Islet precursor cell (in vitro differentiated cells): ENCODE measurements around the gene SRMS.

Experiments
- DNase-seq: peaks from one replicate; pipeline ENCODE4 v3.0.0-alpha.2; 2018

Gene SRMS

DNA sequence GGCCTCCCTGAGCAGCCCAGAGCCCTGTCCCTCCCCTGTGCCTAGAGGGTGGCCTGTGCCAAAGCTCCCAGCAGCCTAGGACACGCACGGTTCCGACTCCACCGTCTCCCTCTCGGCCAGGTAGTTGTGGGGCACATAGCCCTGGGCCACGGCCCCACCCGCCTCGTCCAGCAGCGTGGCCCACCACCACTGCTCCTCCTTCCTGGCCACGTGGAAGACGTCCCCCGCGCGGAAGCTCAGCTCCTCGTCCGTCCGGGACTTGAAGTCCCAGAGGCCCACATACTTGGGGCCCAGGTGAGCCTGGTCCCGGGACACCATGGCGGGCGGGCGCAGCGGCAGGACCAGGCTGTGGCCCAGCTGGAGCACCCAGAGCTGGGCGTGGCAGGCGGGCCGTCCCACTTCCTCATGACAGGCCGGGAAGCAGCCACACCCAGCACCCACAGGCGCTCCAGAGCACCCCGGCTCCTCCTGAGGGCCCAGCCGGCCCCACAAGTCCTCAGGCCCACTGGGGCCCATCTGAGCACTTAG lies 10.5 kb downstream of the SRMS start, which contains the start of gene PTK6:
Gene PTK6 (minus strand): TSS at position 380 of the 528 bp plus-strand sequence. CDS start 62 bp downstream, at position 318.
- DNase-seq = no peak

DNA sequence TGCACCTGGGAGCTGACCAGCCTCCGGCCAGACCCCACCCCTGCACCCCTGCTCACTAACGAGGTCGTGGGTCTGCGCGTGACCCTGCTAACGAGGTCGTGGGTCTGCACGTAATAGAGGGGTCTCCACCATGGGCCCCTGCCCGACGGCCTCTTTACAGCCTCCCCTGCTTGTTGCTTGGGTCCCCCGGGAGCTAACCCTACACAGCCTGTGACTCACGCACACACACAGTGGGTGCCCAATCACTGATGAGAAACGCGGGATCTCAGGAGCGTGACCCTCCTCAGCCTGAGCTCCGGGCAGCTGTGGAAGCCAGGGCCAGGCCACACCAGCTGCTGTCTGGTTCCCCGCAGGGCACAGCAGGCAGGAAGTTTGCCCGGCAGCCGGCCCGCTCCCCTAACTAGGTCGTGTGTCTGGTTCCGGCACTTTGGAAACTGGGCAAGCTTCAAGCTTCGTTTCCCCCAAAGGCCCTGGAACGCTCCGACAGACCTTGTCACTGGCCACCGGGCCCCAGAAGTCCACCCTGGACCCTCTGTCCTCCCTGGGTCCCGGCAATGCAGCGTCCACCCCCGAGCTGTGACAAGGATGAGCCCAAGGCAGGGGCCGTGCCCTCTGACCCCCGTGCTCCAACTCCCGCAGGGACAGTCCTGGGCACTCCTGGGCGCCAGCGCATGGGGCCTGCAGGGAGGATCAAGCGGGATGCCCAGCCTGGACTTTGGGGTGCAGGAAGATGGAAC lies 11.1 kb downstream of the SRMS start:
- DNase-seq = no peak

DNA sequence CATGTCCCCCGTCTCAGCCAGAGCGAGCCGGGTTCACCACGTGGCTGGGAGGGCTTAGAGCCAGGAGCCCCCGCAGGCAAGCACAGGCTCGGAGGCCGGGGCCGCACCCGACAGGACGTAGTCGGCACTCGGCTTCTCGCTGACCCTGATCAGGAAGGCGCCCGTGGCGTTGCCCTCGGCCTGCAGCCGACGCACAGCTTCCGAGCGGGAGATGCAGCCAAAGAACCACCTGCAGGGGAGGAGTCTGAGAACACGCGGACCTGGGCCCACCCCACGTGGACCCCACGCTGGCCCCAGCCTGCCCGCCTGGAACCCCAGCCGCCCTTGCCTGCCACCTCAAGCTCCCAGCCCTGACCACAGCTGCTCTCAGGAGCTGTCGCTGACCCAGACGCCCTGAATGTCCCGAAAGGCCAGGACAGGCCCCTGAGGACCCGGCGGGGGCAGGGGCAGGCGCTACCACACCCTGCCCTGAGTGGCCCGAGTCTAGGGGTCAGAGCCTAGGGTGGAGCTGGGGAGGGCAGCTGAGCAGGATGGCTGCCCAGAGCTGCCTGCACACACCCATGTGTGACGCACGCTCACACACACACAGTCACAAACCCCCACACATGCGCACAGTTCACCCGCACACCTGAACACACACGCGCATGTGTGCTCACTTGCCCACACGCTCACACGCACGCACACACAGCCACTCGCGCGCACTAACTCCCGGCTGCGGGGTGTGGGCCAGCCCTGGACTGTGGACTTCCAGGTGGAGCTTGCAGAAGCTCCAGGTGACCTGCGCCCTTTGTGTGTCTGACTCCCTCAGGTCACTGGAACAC lies 12.5 kb downstream of the SRMS start:
- no peak for DNase-seq

DNA sequence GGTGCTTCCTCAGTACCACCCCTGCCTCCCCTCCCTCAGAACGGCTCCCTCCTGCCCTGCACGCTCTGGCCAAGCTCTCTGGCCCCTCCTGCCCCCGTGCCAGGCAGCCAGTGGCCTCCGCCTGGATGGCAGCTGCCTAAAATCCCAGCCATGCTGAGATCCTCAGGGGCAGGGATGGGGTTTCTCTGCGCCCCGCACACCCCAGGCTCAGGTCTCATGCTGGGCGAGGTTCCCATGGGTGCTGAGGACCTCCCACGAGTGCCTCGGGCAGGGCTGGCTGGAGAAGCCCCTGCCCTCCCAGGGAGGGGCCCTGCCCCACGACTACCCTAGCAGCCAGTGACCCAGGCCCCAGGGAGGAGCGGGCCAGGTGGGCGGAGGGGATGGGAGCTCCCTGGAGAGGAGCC lies 13.1 kb downstream of the SRMS start:
- peak; percentile 52 for DNase-seq

DNA sequence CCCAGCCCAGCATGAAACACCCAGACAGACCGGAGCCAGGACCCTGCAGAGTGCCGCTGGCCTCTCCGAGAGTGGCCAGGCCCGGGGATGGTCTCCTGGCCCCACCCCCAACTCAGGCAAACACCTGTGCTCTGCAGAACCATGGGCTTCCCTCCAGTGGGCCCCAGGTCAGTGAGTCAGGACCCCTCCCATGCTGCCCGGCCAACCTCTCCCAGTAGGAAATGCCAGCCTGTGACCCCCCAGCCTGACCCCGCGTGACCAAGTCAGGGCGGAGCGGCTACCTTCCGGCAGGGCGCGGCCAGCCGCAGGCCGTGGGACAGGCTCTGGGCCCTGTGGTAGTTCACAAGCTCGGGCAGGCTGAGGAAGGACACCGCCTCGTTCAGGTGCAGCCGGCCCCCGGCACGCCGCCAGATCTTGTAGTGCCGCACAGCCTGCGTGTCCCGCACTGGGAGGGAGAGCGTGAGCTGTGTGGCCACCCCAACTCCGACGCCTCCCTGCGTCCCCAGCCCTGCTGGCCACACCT lies 13.6 kb downstream of the SRMS start:
- DNase-seq = peak; percentile 54

DNA sequence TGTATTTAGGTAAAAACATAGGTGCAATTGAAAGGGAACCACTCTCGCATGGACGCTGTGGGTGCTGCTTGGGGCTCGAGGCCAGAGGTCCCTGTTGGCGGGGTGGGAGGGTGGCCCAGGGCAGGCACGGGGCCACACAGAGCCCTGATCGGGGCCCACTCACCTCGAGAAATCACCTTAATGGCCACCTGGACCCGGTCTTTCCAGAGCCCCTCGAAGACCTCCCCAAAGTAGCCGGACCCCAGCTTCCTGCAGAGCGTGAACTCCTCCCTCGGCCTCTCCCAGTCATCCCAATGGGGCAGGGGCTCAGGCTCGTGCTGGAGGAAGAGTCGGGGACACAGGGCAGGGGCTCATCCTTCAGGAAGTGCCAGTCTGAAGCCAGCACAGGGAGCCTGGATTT lies 14.2 kb downstream of the SRMS start:
- no peak for DNase-seq

DNA sequence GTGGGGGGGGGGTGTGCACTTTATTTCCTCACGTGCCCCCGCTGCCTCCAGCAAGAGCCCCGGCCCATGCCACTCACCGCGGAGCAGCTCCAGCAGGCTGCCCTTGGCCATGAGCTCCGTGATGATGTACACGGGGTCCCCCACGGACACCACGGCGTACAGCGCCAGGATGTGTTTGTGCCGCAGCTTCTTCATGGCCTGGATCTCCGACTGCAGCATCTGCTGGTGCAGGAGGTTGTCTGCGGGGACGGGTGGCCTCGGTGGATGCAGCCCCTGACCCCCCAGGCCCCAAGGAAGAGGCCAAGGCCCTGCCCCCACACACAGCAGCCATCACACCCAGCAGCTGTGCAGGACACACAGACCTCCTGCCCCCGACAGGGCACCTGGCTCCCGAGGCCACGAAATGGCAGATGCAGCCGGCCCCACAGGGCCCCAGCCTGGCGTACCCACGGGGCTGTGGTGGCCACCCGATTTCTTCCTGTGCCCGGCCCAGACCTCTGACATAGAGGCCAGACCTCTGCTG lies 15.0 kb downstream of the SRMS start:
- peak; percentile 51 for DNase-seq

DNA sequence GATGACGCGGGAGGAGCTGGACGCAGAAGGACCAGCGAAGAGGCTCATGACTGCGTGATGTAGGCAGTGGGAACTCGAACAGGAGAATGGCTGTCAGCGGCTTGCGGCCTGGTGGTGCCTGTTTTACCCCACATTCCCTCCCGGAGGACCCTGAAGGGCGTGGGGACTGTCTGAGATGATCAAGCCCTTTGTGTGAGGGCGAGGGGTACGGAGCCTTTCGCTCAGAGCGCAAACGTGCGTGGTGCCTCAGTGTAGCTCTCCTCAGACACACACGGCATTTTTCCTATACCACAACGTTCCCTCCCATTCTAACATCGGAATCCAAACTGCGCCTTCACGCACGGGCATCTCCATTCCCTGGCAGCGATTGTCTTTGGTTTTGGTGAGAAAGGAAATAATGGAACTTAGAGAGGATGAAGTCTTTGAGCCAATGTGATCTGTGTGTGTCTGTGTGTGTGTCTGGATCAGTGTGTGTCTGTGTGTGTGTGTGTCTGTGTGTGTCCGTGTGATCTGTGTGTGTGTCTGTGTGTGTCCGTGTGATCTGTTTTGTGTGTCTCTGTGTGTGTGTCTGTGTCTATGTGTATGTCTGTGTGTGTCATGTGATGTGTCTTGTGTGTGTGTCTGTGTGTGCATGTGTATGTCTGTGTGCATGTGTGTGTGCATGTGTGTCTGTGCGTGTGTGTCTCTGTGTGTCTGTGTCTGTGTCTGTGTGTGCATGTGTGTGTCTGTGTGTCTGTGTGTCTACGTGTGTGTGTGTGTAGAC lies 15.7 kb downstream of the SRMS start:
- DNase-seq = peak; percentile 46

DNA sequence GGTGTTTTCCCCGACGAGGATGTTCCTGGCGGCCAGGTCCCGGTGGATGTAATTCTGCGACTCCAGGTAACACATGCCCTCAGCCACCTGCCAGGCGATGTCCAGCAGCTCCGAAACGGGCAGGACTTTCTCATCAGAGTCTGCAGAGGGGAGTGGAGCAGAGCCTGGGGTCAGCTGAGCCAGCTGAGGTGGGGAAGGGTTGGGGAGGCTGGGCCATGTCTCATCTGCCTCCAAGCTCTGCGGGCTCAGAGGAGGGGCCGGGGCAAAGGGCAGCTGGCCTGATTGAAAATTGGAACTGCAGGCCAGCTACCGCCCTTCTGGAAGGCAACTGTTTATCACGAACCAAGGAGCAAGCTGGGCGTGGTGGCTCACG lies 16.8 kb downstream of the SRMS start:
- peak; percentile 37 for DNase-seq

DNA sequence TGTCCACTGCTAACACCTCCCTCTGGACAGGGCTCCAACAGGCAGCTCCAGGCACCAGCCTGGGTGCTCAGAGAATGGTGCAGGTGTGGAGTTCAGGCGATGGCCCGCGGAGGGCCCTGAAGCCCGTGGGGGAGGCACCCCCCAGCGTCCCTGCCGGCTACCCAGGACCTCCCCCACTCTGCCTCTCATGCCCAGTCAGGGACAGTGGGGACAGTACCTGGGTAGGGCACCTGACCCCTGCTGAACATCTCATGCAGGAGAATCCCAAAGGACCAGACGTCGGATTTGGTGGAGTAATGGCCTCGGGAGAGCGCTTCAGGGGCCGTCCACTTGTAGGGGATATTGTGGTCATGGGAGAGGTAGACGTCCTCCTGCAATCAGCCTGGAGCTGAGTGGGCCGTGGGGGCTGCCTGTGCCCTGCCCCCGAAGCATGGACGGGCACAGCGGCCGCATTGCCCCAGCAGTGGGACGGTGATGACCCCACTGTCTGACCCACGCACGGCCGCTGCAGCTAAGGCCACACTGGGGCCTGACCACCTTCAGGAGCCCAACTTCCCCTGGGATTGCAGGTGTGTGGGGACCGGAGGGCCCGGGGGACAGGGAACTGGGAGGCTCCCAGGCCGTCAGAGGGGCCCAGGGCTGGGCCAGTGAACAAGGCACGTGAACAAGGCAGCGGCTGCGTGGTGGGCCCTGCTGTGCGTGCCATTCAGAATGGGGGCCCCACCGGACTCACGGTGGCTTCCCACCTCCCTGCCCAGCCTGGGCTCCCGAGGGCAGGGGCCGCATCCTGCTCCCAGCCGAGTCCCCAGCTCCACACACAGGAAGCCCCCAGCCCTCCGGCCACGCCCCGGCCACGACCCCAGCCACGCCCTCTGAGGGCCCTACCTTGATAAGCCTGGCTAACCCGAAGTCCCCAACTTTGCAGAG lies 17.4 kb downstream of the SRMS start:
- DNase-seq = peak; percentile 47

DNA sequence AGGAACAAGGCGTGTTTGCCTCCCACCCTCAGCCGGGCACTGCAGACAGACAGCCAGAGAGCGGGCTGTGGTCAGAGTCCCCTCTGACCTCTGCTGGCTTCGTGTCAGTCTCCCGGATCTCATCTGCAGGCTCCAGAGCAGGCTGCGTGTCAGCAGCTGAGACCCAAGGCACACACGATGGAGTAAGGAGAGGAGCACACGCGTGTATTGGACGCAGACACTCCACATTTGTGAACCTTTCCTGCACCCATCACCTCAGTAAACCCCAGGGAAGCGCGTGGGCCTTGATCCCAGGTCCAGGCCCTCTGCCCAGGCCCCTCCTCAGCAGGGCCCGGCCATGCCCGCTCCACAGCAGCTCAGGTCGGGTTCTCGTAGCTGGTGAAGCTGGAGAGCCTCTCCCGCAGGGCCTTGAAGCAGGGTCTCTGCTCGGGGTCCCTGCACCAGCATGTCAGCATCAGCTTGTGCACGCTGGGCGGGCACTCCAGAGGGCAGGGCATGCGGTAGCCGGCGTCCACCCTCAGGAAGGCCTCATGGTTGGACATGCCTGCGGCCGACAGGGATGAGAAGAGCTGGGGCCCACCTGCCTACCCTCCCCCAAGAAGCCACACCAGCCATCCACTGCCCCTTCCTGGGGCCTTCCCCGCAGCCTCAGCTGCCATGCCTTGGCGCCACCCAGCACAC lies 18.2 kb downstream of the SRMS start:
- peak; percentile 53 for DNase-seq

DNA sequence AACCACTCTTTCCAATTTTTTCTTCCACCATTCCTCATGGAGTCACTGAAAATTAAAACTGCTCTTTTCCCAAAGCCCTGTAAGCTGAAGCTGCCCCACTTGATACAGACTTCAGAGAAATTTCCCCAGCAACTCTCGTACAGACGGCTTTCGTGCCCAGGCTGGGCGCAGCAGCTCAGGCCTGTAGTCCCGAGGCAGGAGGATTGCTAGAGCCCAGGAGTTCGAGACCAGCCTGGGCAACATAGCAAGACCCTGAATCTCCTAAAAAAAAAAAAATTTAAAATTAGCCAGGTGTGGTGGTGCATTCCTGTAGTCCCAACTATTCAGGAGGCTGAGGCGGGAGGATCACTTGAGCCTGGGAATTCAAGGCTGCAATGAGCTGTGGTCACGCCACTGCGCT lies 20.4 kb downstream of the SRMS start:
- no peak for DNase-seq

DNA sequence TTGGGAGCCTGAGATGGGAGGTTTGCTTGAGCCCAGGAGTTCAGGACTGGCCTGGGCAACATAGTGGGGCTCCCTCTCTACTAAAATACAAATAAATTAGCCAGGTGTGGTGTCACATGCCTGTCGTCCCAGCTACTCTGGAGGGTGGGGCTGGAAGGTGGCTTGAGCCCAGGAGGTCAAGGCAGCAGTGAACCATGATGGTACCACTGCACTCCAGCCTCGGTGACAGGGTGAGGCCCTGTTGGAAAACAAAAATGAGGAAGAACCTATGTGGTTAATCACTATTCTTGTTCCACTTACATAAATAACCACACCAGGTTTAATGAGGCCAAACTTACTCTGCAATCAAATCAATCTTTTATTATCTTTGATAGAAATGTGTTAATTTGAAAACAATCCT lies 21.6 kb downstream of the SRMS start:
- no peak for DNase-seq

DNA sequence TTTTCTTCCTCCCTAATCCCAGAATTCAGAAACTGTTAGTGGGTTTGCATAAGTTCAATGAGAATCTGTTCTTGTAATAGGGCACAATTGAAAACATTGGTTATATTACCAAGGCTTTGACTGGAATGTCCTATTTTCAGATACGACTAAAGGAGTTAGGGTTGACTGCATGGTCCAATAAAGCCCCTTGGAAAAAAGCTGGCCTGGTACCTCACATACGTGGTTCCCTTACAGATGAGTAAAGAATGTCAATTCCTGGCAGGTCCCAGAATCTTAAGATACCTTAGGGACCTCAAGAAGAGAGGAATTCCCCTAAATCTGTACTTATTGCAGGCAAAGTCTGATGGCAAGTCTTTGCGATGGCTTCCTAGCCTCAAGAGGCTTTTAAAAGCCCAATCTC lies 22.4 kb downstream of the SRMS start:
- no peak for DNase-seq

DNA sequence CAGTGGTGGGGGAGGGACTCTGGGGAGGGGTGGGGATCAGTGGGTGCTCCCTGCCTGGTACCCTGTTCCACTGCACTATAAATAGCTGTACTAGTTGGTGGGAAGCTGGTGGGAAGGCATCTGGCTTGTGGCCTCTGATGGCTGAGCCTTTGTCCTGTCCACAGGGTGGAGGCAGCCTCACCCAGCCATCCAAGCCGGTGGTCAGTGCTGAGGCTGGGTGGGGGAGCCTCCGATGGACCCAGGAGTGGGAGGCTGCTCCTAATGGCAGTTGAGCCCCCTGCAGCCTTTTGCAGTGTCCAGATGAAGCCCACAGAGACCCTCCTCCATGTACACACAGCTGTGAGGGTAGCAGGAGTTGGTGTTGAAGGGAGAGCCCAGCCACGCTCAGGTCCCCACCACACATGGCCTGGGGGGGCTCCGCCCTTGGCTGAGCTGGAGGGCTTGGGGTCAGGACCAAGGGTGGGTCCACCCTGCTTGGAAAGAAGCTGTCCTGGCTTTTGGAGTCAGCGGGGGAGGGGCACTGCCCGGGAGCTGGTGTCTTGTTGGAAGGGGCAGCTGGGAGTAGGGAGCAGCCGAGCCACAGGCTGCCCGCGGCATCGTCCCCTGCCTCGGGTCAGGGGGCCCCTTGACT lies 24.5 kb downstream of the SRMS start:
- DNase-seq = no peak

DNA sequence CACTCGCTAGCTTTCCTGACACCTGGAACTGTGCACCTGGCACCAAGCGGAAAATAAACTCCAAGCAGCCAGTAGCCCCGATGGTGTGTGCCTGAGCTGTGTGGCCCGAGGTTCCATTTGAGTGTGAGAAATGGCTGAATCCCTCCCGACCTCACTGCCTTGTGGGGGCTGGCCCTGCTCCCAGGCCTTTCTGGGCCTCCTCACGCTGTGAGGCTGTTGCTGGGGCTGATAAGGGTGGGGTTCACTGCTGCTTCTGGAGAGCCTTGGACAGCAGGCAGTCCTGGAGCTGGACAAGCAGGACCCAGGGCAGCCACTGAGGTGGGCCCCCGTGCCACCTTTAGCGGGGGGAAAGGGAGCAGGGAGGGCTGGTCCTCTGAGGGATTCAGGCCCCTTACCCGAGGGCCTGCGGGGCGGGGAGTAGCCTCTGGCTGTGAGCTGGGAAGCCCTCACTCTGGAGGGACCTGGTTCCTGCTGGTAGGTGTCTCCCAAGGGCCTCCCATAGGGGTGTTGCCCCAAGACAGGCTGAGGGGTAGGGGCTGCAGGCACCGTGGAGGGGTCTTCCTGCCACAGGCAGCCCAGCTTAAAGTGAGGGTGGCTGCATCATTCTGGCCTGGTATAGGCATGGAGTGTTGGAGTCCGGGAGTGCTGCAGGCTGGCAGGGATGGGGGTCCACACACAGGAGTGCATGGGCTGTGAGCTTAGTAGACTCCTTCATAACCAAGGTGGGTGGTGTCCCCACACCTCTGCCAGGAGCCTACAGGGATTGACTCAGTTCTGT lies 25.3 kb downstream of the SRMS start:
- DNase-seq = peak; percentile 52

DNA sequence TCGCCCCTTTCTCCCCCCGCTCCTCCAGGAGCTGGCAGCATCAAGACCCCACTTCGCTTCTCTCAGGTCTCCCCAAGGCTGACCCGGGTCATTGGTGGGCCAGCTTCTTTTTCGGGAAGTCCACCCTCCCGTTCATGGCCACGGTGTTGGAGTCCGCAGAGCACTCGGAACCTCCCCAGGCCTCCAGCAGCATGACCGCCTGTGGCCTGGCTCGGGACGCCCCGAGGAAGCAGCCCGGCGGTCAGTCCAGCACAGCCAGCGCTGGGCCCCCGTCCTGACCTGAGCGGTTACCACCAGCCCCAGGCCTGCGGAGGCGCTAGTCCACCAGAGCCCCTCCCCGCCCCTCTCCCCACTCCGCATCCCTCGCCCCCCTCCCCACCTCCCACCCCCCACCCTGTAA lies 25.9 kb downstream of the SRMS start:
- DNase-seq = peak; percentile 66

DNA sequence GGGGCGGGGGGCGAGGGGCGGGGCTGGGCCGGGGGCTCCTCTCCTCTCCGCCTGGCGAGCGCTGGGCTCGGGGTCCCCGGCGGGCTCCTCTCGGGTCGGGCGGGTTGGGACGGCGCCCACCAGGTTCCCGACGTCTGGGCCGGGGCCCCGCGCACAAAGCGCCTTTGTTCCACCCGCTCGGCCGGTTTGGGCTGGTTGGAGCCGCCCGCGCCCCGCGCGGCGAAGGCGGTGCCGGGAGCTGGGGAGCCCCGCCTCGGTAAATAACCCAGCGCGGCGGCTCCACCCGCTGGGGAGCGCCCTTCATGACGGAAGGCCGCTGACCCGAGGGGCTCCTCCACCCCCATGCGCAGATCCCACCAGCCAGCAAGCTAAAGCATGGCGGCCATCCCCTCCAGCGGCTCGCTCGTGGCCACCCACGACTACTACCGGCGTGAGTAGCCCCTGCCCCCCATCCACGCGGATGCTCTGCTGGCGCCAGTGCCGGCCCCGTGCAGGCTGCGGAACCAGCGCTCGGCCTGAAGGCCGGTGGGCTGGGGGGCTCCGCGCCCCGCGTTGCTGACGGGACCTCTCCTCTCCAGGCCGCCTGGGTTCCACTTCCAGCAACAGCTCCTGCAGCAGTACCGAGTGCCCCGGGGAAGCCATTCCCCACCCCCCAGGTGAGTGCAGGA lies 26.5 kb downstream of the SRMS start:
- peak; percentile 78 for DNase-seq

DNA sequence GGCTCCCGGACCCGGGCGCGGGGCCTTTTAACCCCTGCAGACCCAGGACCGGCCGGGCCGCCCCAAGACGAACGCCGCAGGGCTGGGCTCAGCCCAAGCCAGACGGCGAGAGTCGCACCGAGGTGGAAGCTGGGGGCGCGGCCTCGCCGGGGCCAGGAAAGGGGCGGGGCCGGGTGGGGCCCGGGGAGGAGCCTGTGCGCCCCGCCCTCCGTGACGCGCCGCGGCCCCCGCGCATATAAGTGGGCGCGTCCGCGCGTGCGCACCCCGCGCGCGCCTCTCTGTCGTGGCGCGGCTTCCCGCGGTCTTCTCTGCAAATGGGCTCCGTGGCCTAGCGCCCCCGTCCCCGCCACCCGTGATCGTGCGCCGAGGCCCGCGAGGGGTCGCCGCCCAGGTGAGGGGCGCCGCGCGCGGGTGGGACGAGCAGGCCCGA lies 27.0 kb downstream of the SRMS start, which contains the start of gene PPDPF:
Gene PPDPF (plus strand): TSS at position 262 of the 430 bp plus-strand sequence. CDS start 544 bp downstream, outside the sequence.
- peak; percentile 86 for DNase-seq
